Measurements from ENCODE around the gene TRMU.

TRMU gene

GRCh38 chr22:46353483-46354105, 18.1 kb downstream of the TRMU start:
- Histone ChIP-seq H3K4me3 (no peak overlapping the region), H3K27ac (peak overlapping the region in 3 of 21 experiments; percentile 29 to 54 (median 31))

DNA sequence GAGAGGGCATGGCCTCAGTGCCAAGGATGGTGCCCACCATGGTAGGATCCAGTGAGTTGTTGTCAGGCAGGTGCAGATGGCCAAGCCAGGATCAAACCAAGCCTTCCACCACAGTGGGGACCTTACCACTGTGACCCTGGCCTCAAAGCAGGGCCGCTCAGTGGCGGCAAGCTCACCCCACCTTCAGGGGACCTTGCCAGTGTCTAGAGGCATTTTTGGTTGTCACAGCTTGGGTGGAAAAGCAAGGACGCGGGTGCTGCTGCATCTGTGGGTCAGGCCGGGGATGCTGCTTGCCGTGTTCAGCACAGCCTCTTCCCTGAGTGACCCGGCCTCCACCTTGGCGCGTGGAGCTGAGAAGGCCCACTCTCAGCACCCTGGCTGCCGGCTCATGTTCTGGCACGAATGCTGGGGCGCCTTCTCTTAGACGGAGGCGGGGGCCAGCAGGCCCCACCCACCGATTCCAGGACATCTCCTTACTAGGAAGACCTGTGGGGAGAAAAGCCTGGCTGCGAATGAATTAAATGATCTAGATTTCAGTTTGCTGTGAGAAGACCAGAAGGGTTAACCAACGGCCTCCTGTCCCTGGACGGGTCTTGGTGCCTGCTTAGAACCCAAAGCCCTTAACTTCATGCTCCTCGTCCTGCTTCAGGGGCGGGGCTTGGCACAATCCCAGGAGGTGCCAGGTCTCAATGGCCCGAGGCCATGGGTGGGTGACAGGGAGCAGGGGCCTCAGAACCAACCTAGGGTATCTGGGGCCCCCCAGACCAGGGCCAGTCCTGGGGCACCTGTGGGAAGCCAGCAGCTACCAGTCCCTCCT, 18.9 kb downstream of the TRMU start:
- Histone ChIP-seq H3K27ac (no peak overlapping the region), H3K4me3 (no peak overlapping the region)

GRCh38 chr22:46354993-46355305, 19.4 kb downstream of the TRMU start:
- Histone ChIP-seq H3K27ac (peak overlapping the region in 1 of 21 experiments; percentile 52), H3K4me3 (no peak overlapping the region)

DNA sequence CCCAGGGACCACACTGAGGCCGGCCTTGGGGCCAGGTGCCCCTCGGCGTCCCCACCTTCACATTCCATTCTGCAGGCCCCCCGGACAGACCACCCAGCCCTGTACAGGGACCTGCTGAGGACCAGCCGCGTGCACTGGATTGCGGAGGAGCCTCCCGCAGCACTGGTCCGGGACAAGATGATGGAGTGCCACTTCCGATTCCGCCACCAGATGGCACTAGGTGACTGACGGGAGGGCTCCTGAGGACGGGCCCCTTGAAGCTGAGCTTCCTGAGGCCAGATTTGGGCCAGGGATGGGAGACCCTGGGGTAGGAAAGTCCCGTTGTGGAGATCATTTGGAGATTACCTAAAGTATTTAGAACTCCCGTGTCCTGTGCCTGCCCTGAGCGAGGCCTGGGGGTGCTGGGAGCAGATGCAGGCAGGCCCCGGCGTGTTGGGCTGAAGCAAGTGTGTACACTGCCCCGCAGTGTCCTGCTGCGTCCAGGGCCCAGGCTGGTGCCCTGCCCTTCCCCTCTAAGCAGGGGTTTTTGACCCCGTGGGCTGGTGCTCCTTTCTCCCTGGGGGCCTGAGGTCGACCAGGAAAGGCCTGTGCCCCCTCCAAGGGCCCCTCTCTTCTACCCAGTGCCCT, 20.0 kb downstream of the TRMU start:
- no peak overlapping the region for H3K4me3 ChIP-seq
- H3K27ac ChIP-seq = peak overlapping the region in 2 of 21 experiments; percentile 7 to 52

DNA sequence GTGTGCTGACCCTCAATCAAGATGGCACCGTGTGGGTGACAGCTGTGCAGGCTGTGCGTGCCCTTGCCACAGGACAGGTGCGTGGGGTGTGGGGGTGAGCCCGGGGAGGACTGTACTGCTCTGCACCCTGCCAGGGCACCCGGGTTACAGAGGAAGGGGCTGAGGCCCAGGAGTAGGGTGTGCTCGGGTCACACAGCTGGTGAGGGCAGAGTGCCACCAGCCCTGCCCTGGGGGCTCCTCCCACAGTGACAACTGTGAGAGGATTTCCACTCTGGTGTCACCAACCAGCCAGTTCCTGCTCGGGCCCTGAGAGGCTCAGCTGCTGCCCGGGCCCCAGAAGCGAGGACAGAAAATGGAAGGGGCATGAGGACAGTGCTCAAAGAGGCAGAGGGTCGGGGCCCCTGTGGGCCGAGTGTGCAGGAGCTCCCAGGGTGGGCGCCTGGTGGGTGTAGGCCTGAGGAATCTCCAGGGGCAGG, 20.5 kb downstream of the TRMU start:
- H3K27ac ChIP-seq = peak overlapping the region in 2 of 21 experiments; percentile 7 to 52
- no peak overlapping the region for H3K4me3 ChIP-seq

DNA sequence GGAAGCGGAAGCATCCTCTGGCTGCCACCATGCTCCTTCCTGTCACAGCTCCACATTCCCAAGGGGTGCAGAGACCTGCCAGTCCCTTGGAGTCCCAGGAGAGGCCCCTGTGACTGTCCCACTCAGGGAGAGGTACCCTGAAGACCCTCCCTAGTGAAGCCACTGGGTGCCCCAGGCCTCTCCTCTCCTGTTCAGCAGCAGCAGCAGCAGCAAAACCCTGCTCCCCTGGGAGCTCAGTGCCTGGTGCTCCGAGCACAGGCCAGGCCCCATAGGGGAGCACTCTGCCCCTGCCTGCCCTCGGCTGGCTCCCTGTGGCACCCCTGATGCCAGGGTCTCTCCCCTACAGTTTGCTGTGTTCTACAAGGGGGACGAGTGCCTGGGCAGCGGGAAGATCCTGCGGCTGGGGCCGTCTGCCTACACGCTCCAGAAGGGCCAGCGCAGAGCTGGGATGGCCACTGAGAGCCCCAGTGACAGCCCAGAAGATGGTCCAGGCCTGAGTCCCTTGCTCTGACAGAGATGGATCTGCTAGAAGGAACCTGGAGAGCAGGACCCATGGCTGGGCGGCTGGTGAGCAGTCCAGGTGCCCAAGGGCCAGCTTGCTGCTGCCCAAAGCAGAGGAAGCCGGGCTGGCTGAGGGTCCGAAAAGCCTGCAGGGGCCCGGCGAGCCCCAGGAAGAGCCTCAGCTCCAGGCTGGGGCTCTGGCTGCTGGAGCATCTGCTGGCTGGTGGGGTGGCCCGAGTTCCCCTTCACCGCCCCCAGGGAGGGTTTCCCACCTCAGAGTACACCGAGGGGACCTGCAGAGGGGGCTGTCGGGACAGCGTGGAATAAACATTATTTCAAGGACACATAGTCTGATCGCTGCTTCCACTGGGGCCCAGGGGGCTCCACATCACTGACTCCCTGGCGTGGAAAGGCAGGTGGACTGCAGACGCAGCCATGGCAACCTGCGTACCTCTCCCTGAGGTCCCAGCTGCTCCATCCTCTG, 21.3 kb downstream of the TRMU start:
- Histone ChIP-seq H3K4me3 (no peak overlapping the region), H3K27ac (peak overlapping the region in 1 of 21 experiments; percentile 52)

DNA sequence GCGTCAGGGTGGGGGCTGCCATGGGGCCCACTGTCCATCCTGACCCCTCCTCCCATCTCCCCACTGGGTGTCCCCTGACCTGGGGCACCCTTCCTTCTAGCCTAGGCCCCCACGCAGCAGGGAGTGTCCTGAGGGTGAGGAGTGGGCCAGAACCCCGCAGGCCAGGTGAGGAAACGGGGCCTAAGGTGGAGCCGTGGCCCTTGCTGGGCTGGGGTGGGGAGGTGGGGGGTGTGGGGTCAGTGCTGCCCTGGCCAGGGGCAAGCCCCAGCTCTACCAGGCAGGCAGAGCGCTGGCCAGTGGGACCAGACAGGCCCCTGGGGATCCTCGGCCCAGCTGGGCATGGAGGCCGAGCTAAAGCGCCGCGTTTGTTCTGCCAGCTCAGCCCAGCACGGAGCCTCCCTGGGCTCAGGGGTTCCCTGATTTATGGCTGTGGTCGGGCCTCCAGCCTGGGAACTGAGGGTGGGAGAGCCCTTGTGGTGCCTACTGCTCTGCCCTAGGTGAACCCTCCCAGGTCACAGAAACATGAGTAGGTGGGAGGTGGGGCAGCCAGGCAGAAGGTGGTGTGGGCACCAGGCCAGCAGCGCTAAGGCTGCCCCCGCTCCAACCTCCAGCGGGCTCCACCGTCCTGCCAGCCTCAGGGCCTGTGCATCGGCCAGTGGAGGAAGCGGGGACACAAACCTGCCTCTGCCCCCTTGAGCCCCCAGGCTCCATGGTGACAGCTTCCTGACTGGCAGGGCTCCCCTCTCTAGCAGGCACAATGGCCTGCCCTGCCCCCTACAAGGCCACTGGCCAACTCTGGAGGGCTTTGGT, 22.4 kb downstream of the TRMU start:
- H3K4me3 ChIP-seq = no peak overlapping the region

DNA sequence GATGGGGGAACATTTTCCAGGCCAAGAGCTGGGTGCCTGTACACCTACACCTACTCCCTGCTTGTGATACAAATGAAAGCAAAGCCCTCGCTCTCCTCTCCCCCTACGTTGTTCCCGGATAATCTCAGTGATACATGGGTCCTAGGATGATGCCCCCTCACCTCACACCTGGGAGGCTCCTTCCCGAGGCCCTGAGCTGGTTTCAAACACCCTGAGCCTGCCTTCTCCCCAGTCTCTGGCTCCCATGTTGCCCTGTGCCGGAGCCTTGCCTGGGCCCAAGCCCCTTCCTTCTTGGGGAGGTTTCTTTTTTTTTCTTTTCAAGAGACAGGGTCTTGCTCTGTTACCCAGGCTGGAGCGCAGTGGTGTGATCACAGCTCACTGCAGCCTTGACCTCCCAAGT, 23.3 kb downstream of the TRMU start:
- H3K4me3 ChIP-seq = no peak overlapping the region
- no peak overlapping the region for H3K27ac ChIP-seq

More for the DNA sequence above, 22.4 kb downstream of the TRMU start:
- H3K27ac ChIP-seq = peak overlapping the region in 1 of 21 experiments; percentile 5

- Histone ChIP-seq H3K27ac (no peak overlapping the region), H3K4me3 (no peak overlapping the region)
Measured at GRCh38 chr22:46359362-46359761, 23.8 kb downstream of the TRMU start.

DNA sequence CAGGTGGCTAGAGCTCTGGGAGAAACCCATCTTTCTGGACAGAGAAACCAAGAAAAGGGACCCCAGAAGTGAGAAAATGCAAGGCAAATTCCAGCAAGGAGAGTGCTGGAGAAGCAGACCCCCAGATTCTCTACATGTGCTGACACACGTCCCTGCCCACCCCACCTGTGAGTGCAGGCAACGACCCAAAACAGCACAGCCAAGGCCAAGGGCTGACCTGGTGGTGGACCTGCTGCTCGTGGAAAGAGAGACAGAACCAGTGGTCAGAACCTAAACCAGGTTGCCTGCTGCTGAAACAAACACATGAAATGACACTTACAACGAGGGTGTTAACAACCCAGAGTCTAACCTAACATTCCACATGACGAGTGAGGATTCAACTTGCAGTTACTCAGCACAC, 24.6 kb downstream of the TRMU start:
- no peak overlapping the region for H3K4me3 ChIP-seq
- no peak overlapping the region for H3K27ac ChIP-seq

DNA sequence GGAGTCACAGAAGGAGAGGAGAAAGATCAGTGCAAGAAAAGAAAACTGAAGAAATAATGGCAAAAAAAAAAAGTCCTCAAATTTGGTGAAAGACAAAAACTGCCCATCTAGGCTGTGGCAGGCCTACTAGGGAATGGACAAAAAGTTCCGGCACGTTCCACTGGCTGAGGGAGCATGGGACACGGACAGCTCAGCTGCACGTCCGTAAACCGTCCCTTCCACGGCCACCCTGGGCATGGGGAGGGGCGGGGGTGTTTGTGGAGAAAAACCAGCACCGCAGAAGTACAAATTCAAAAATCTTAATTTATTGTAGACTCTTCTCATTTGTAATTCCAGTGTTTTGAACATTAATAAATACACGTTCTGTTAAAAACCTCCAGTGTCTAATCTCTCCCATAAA, 25.4 kb downstream of the TRMU start:
- Histone ChIP-seq H3K27ac (no peak overlapping the region), H3K4me3 (no peak overlapping the region)

DNA sequence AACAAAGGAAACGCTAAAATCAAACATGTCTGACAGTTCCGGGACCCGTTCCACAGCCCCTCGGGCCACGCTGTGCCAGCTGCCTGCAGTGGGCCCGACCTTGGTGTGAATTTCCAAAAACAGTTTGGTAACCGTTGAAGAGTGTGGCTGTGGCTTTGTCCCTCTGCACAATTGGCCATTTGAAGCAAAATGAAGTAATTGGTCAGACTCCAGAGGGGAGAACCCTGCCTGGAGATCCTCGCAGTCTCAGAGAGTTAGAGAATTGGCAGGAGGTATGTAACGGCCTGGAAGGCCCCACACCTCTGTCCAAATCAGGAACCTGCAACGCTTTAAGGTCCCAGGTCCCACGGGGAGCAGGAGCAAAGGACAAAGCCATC, 26.3 kb downstream of the TRMU start:
- no peak overlapping the region for H3K4me3 ChIP-seq
- no peak overlapping the region for H3K27ac ChIP-seq

DNA sequence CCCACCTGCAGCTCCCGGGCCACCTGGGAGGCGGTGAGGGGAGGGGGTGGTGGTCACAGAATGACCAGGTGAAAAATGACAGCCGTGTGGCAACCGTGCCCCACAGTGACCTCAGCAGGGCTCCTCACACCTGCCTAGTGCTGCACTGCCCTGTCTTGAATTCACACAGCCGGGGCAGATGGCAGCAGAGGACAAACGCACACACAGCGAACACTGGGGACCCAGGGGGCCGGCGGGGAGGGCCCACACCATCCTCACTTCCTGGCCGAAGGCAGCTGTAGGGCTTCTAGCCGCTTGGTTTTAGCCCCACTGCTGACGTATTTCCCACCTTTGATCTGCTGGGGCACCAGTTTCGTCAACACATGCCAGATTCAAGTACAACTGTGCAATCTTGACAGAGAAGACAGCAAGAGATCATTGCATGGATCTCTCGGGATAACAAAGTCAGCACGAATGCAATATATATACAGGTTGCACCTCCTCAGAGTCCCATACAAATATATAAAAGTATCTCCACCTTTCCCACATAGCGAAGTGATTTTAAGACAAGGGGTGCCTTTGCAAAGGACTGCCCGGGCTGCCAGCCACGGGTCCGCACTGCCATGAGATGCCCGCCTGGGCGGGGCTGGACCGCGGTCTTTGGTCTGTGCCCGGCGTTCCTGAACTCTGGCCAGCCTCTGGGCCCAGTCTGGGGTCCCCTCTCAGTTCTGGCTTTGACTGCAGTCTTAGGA, 26.9 kb downstream of the TRMU start:
- H3K4me3 ChIP-seq = no peak overlapping the region
- H3K27ac ChIP-seq = no peak overlapping the region

DNA sequence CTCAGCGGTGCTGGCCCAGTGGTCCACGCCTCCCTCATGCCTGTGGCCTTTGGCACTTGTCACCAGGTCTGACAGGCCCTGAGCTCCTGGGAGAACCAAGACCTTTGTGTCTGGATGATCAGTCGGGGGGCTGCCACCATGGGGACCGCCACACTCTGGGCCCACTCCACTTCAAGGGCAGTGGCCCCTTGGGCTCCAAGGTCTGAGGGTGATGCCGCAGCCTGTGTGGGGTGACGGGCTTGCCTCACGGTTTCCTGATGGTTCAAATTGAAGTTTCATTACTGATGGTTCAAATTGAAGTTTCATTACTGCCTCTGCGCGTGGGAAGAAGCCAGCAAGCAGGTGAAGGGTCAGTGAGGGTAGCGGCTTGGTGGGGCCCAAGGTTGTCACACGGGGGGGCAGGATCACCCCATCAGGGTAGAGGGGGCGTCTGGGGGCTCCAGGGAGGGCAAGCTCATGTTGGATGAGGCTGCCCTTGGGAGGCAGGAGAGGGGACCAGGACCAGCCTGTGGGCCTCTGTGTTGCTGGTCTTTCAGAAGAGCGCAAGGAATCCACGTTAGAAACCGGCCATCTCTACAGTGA, 27.5 kb downstream of the TRMU start:
- Histone ChIP-seq H3K4me3 (no peak overlapping the region), H3K27ac (no peak overlapping the region)

DNA sequence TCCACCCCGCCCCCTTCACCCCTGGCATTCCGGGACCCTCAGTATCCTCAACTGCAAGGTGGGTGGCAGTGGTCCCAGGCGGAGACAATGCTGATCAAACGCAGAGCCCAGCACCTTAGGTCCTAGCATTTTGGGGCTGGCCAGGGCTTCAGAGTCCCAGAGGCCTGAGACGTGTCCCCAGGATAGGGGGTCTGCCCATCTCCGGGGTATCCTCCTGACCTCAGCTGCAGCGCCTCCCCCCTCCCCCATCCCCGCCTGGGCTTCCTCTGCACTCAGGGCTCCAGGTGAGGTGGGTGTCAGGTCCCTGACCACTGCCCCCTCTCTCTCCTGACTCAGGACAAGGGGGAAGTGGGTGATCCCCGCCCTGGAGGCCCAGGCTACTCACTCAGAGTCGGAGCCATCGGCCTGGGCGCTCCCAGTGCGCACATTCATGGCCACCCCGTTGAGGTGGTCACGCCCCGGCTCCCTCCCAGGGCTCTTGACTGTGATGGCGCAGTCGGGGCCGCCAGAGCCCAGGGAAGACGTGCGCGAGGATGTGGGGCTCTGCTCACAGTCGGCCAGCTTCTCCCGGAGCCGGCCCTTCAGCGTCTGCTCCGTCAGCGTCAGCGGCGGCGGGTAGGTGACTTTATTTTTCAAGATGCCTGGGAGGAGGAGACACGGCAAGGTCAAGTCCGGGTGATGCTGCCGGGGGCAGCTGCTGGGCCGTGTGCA, 28.3 kb downstream of the TRMU start:
- no peak overlapping the region for H3K27ac ChIP-seq
- H3K4me3 ChIP-seq = no peak overlapping the region

- no peak overlapping the region for H3K27ac ChIP-seq
- no peak overlapping the region for H3K4me3 ChIP-seq
Measured at GRCh38 chr22:46364341-46365165, 29.0 kb downstream of the TRMU start.
